GM12878 (cell line): Measurements from ENCODE around the gene OR2B2. TPM values are rescaled to one million over a fixed set of nuclear protein-coding genes. Genes with fewer than 3 reads are reported as not detected.

Source experiments
- POLR2AphosphoS5 ChIP-seq: IDR thresholded peaks from 2 replicates; pipeline ENCODE4 v1.6.1; 2011; ENCODE audit warnings: mild to moderate bottlenecking, low read length, inconsistent platforms
- SIX5 ChIP-seq: IDR thresholded peaks from 2 replicates; pipeline ENCODE4 v1.6.1; 2011; ENCODE audit warnings: mild to moderate bottlenecking, low read depth, low read length, moderate library complexity; ENCODE audit not compliant: severe bottlenecking
- SMAD5 ChIP-seq: IDR thresholded peaks from 2 replicates; pipeline ENCODE4 v1.6.1; 2016; ENCODE audit warnings: antibody characterized with exemption, low read depth
- SMC3 ChIP-seq: IDR thresholded peaks from 2 replicates; pipeline ENCODE4 v1.6.1; 2011; ENCODE audit warnings: low read length, improper control_type of control experiment, borderline replicate concordance
- SRF ChIP-seq, 2 experiments: IDR thresholded peaks; 2 replicates each; pipeline ENCODE4 v1.6.1; 2011; ENCODE audit warnings: low read depth in 2 of 2, low read length in 2 of 2, mild to moderate bottlenecking in 1 of 2, moderate library complexity in 1 of 2
- ZBTB11 ChIP-seq: fragments of 450-650 bp; formaldehyde crosslinking; IDR thresholded peaks from 2 replicates; pipeline ENCODE4 v1.5.0; 2022; ENCODE audit warnings: mild to moderate bottlenecking, missing genetic modification characterization
- polyA plus RNA-seq, 11 experiments: library from polyadenylated mRNA; depleted of rRNA in 4 of 11; unstranded in 6 of 11; stranded (reverse) in 5 of 11; fragments of >200 nt; fragmentation: Nextera tagmentation in 4 of 11; fragmentation: Illumina TruSeq in 1 of 11; extraction: Ambion mirVana in 4 of 11; extraction: Trizol in 1 of 11; gene quantifications; 1 replicate in 1 of 11; 2 replicates in 10 of 11; pipeline versions ENCODE4 v1.2.1 to v1.2.3, GENCODE V29; 2011 to 2016; ENCODE audit warnings: inconsistent platforms in 2 of 11, missing spikeins in 2 of 11, low read depth in 1 of 11
- total RNA-seq, 4 experiments: library from RNA; depleted of rRNA in 3 of 4; stranded (reverse); fragments of >200 nt in 3 of 4; fragmentation: Illumina TruSeq in 1 of 4; extraction: Trizol in 1 of 4; gene quantifications; 2 replicates each; pipeline versions ENCODE4 v1.2.1 to v1.2.3, GENCODE V29; 2013 to 2021

Gene OR2B2
- total and polyA plus RNA-seq, 10 of the 15 experiments (the other 5 are each of a cell fraction or from before 2014, with no cell fraction given), result not detected

GRCh38 chr6:27894839-27895762 lies 17.1 kb downstream of the OR2B2 start (continued):
- 0 out of 4 replicates have a peak, but pooled peaks of 1 of the 2 experiments have one; percentile 3 for TF ChIP-seq SRF (IDR thresholded peaks at IDR 0.05; ENCODE audit: low read depth in 2 of 2, low read length in 2 of 2)
- TF ChIP-seq SMAD5, result peak; percentile 20; the same call in 1 of the 2 replicates
- TF ChIP-seq SIX5, result peak; percentile 5
- peak; percentile 71 for TF ChIP-seq SMC3
- TF ChIP-seq ZBTB11 (CRISPR knock-in tag), result no peak
- 0 out of 2 replicates have a peak, but pooled peaks have one; percentile 23 for TF ChIP-seq POLR2AphosphoS5
